Activated naive CD4-positive, alpha-beta T cell treated with anti-CD3 and anti-CD28 coated beads, Interleukin-2, amount 50 U/mL, for 24 hours (primary cell): ENCODE measurements around the gene ZSCAN10.
"Not testable (repeated sequence)": the region's sequence is repeated elsewhere in the genome, so short reads cannot be mapped to it uniquely, and the experiment has no call there.

Source experiments
- H3K27ac Mint-ChIP-seq: one replicate; pipeline ENCODE4 v1.8.0; 2021; ENCODE audit warnings: mild to moderate bottlenecking, mixed read lengths
- H3K27me3 Mint-ChIP-seq: one replicate; pipeline ENCODE4 v1.8.0; 2021; ENCODE audit warnings: mixed read lengths
- H3K36me3 Mint-ChIP-seq: one replicate; pipeline ENCODE4 v1.8.0; 2021; ENCODE audit warnings: mixed read lengths
- H3K4me1 Mint-ChIP-seq: one replicate; pipeline ENCODE4 v1.8.0; 2021; ENCODE audit warnings: mixed read lengths
- H3K4me3 Mint-ChIP-seq: one replicate; pipeline ENCODE4 v1.8.0; 2021; ENCODE audit warnings: mild to moderate bottlenecking, mixed read lengths
- H3K9me3 Mint-ChIP-seq: one replicate; pipeline ENCODE4 v1.8.0; 2021; ENCODE audit warnings: mixed read lengths

The ZSCAN10 gene

GRCh38 chr16:3056336-3057180 is 42.5 kb downstream of the ZSCAN10 start:
- no peak overlapping the region for H3K27ac Mint-ChIP-seq
- no peaks in the 10 kb centered on the region for H3K36me3 Mint-ChIP-seq
- H3K4me3 Mint-ChIP-seq = peak overlapping the region; percentile 23
- no peaks in the 10 kb centered on the region for H3K27me3 Mint-ChIP-seq
- H3K4me1 Mint-ChIP-seq = peaks cover 42% of the 10 kb centered on the region
- H3K9me3 Mint-ChIP-seq = no peaks in the 10 kb centered on the region

- H3K36me3 Mint-ChIP-seq, H3K27me3 Mint-ChIP-seq, H3K4me3 Mint-ChIP-seq, H3K27ac Mint-ChIP-seq, H3K9me3 Mint-ChIP-seq: not testable (repeated sequence)
- H3K4me1 Mint-ChIP-seq = peaks cover 42% of the 10 kb centered on the region
Observed at GRCh38 chr16:3055734-3056115, 43.4 kb downstream of the ZSCAN10 start.

GRCh38 chr16:3054965-3055733 is 43.9 kb downstream of the ZSCAN10 start:
- Mint-ChIP-seq H3K4me3 (no peak overlapping the region), H3K27me3 (no peaks in the 10 kb centered on the region)

GRCh38 chr16:3053330-3053710 is 45.8 kb downstream of the ZSCAN10 start:
- H3K9me3 Mint-ChIP-seq, H3K4me3 Mint-ChIP-seq, H3K27me3 Mint-ChIP-seq, H3K27ac Mint-ChIP-seq, H3K36me3 Mint-ChIP-seq: not testable (repeated sequence)
- H3K4me1 Mint-ChIP-seq = peaks cover 29% of the 10 kb centered on the region

More at GRCh38 chr16:3054965-3055733, 43.9 kb downstream of the ZSCAN10 start:
- Mint-ChIP-seq H3K36me3 (no peaks in the 10 kb centered on the region), H3K27ac (no peak overlapping the region), H3K4me1 (peaks cover 36% of the 10 kb centered on the region), H3K9me3 (no peaks in the 10 kb centered on the region)

- H3K4me3 Mint-ChIP-seq, H3K36me3 Mint-ChIP-seq: not testable (repeated sequence)
Observed at GRCh38 chr16:3052571-3053329, 46.3 kb downstream of the ZSCAN10 start.

GRCh38 chr16:3051494-3051893 is 47.6 kb downstream of the ZSCAN10 start:
- peaks cover 1% of the 10 kb centered on the region for H3K27me3 Mint-ChIP-seq
- no peaks in the 10 kb centered on the region for H3K36me3 Mint-ChIP-seq
- H3K9me3 Mint-ChIP-seq = no peaks in the 10 kb centered on the region
- no peak overlapping the region for H3K27ac Mint-ChIP-seq
- H3K4me3 Mint-ChIP-seq = no peak overlapping the region
- H3K4me1 Mint-ChIP-seq = peaks cover 18% of the 10 kb centered on the region

More at GRCh38 chr16:3052571-3053329, 46.3 kb downstream of the ZSCAN10 start:
- not testable (repeated sequence) for H3K27me3 Mint-ChIP-seq, H3K27ac Mint-ChIP-seq, H3K9me3 Mint-ChIP-seq
- peaks cover 29% of the 10 kb centered on the region for H3K4me1 Mint-ChIP-seq

- H3K4me1 Mint-ChIP-seq = peaks cover 17% of the 10 kb centered on the region
- no peak overlapping the region for H3K27ac Mint-ChIP-seq
- no peaks in the 10 kb centered on the region for H3K36me3 Mint-ChIP-seq
- H3K27me3 Mint-ChIP-seq = peaks cover 1% of the 10 kb centered on the region
- no peak overlapping the region for H3K4me3 Mint-ChIP-seq
- no peaks in the 10 kb centered on the region for H3K9me3 Mint-ChIP-seq
Observed at GRCh38 chr16:3051009-3051408, 48.1 kb downstream of the ZSCAN10 start.

GRCh38 chr16:3050487-3050886 is 48.6 kb downstream of the ZSCAN10 start:
- no peak overlapping the region for H3K27ac Mint-ChIP-seq
- H3K4me3 Mint-ChIP-seq = no peak overlapping the region
- H3K9me3 Mint-ChIP-seq = no peaks in the 10 kb centered on the region

GRCh38 chr16:3049921-3050481 is 49.1 kb downstream of the ZSCAN10 start:
- Mint-ChIP-seq H3K4me3 (no peak overlapping the region), H3K27me3 (peaks cover 6% of the 10 kb centered on the region), H3K9me3 (no peaks in the 10 kb centered on the region), H3K27ac (no peak overlapping the region), H3K4me1 (peaks cover 18% of the 10 kb centered on the region), H3K36me3 (no peaks in the 10 kb centered on the region)

More at GRCh38 chr16:3050487-3050886, 48.6 kb downstream of the ZSCAN10 start:
- H3K4me1 Mint-ChIP-seq = peaks cover 17% of the 10 kb centered on the region
- peaks cover 1% of the 10 kb centered on the region for H3K27me3 Mint-ChIP-seq
- no peaks in the 10 kb centered on the region for H3K36me3 Mint-ChIP-seq

GRCh38 chr16:3047387-3047720 is 51.7 kb downstream of the ZSCAN10 start:
- Mint-ChIP-seq H3K9me3 (no peaks in the 10 kb centered on the region), H3K36me3 (no peaks in the 10 kb centered on the region), H3K4me1 (peaks cover 11% of the 10 kb centered on the region), H3K4me3 (no peak overlapping the region), H3K27ac (no peak overlapping the region), H3K27me3 (peaks cover 19% of the 10 kb centered on the region)

GRCh38 chr16:3046641-3047386 is 52.3 kb downstream of the ZSCAN10 start:
- peaks cover 11% of the 10 kb centered on the region for H3K4me1 Mint-ChIP-seq
- no peak overlapping the region for H3K27ac Mint-ChIP-seq
- H3K36me3 Mint-ChIP-seq = no peaks in the 10 kb centered on the region
- H3K4me3 Mint-ChIP-seq = peak overlapping the region; percentile 54
- H3K27me3 Mint-ChIP-seq = peaks cover 19% of the 10 kb centered on the region
- H3K9me3 Mint-ChIP-seq = no peaks in the 10 kb centered on the region

GRCh38 chr16:3045758-3046640 is 53.1 kb downstream of the ZSCAN10 start, which contains the start of gene MMP25:
MMP25 (plus strand) TSS chr16:3046561; CDS start chr16:3046918, 357 bp downstream.
- no peak within 1 kb of the TSS for H3K27ac Mint-ChIP-seq
- peaks cover 11% of the 10 kb centered on the region for H3K4me1 Mint-ChIP-seq
- H3K27me3 Mint-ChIP-seq = peaks cover 22% of the 10 kb centered on the region
- no peaks in the 10 kb centered on the region for H3K36me3 Mint-ChIP-seq
- no peaks in the 10 kb centered on the region for H3K9me3 Mint-ChIP-seq
- peak within 1 kb of the TSS; percentile 79 for H3K4me3 Mint-ChIP-seq

GRCh38 chr16:3044708-3045107 is 54.4 kb downstream of the ZSCAN10 start:
- peaks cover 24% of the 10 kb centered on the region for H3K27me3 Mint-ChIP-seq
- H3K4me3 Mint-ChIP-seq = peak overlapping the region; percentile 79
- no peaks in the 10 kb centered on the region for H3K9me3 Mint-ChIP-seq
- H3K27ac Mint-ChIP-seq = peak overlapping the region; percentile 77
- H3K36me3 Mint-ChIP-seq = no peaks in the 10 kb centered on the region
- H3K4me1 Mint-ChIP-seq = peaks cover 11% of the 10 kb centered on the region

- no peaks in the 10 kb centered on the region for H3K9me3 Mint-ChIP-seq
- H3K4me3 Mint-ChIP-seq = no peak overlapping the region
- peaks cover 11% of the 10 kb centered on the region for H3K4me1 Mint-ChIP-seq
- H3K27me3 Mint-ChIP-seq = peaks cover 40% of the 10 kb centered on the region
- H3K36me3 Mint-ChIP-seq = no peaks in the 10 kb centered on the region
- no peak overlapping the region for H3K27ac Mint-ChIP-seq
Observed at GRCh38 chr16:3042376-3042775, 56.7 kb downstream of the ZSCAN10 start.
